ENCODE results near the gene CTBP2.
A peak's percentile ranks its signal among the peaks of the same experiment; 100 is the strongest.

CTBP2 gene

DNA sequence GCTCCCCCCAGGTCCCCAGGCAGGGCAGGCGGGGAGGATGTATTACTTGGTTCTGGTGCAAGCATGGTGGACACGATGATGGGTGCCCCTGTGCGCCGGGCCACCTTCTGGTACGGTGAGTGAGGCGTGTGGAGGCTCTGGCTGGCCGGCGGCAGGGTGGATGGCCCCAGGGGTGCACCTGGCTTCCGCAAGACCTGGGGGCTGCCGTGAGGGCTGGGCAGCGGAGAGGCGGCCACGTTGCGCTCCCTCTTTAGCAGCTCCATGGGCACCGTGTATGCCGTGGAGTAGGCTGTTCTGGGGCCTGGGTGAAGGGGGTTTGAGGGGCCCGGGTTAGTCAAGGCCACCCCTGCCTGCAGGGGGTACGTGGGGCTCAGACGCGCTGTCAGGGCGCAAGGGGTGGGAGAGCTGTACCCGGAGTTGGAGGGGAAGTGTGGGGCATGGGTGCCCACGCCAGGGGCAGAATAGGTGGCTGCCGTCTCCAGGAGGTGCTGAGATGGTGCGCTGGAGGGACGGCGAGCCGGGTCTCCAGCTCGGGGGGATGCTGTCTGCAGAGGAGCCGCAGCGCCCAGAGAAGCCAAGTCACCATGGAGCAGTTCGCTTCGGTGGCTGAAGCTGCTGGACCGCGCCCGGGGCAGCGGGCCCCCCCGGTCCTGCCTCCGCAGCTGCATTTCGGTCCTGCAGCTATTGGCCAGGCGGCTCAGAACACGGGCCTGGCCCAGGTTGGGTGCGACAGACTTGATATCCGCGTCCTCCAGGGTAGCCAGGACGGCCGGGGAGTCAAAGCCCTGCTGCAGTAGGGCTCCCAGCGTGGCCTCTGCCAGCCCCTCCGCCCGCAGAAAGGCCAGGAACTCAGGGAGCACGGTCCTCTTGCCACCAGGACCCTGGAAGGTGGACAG lies 134.1 kb downstream of the CTBP2 start:
- Histone ChIP-seq H3K36me3 (ENCODE audit: control insufficient read depth, insufficient read depth, low read length) (peaks cover 87% of the 10 kb centered on the region), H3K4me3 (ENCODE audit: extremely low read depth, insufficient read depth, low read length, poor library complexity, severe bottlenecking) (no peak overlapping the region), H3K4me1 (ENCODE audit: control insufficient read depth, insufficient read depth, low read length, poor library complexity, severe bottlenecking) (peaks cover 30% of the 10 kb centered on the region), H3K27ac (ENCODE audit: low read depth, low read length, severe bottlenecking) (no peak overlapping the region), H3K9me3 (ENCODE audit: control insufficient read depth, low read length) (no peaks in the 10 kb centered on the region)
- WGBS, 2 experiments (ENCODE audit: insufficient coverage in 2 of 2), result 94 to 97% methylated on average over 38 to 50 of the region's 51 CpGs

DNA sequence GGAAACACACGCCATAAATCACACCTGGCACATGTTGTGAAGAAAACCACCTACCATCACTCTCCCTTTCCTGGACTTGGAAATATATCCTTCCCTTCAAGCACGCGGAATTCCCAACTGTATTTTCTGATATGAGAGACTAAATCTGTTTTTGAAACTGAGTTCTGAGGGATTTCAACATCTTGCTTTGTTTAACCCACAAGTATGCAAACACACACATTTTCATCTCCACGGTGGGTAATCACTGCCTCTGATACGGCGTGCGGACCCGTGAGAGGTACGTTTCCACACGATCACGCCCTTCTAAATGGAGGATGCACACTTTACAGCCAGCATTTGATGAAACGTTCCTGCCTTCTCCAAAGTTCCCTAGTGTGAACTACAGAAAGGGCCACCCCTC lies 135.0 kb downstream of the CTBP2 start:
- Histone ChIP-seq H3K27ac (ENCODE audit: low read depth, low read length, severe bottlenecking) (no peak overlapping the region), H3K4me3 (ENCODE audit: extremely low read depth, insufficient read depth, low read length, poor library complexity, severe bottlenecking) (no peak overlapping the region), H3K4me1 (ENCODE audit: control insufficient read depth, insufficient read depth, low read length, poor library complexity, severe bottlenecking) (peaks cover 22% of the 10 kb centered on the region), H3K36me3 (ENCODE audit: control insufficient read depth, insufficient read depth, low read length) (peaks cover 87% of the 10 kb centered on the region), H3K9me3 (ENCODE audit: control insufficient read depth, low read length) (peaks cover 3% of the 10 kb centered on the region)
- WGBS, 2 experiments (ENCODE audit: insufficient coverage in 2 of 2), result 72 to 77% methylated on average over 10 of the region's 12 CpGs

DNA sequence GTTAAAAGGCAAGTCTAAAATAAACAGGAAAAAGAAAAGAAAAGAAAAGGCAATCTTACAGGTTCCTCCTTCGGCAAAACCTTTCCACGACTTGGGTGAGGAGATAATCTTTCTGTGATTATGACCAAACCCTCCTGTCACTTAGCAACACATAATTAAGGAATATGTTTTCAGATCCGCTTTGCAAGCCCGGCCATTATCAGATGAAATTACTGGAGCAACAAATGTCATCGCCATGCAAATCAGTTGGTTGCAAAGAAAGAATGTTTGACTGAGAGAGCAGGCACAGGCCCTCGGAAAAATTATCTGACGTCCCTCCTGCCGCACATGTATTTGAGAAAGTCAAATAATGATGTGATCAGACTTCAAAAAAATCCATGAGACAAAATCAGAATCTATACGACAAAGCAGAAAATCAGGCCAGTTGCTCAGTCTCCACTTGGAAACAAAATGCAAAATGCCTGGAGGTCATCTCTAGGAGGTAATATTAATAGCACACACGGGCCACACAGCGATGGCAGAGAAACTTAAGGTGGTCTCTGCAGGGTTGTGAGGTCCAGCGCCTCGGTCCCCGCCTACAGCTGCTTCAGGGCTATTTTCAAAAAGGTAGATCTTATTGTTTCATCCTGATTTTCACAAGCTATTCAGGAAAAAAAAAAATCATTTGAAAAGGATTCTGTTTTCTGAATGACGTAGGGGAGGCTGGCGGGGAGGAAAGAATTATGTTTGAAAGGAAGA lies 135.7 kb downstream of the CTBP2 start:
- H3K9me3 ChIP-seq (ENCODE audit: control insufficient read depth, low read length), result peaks cover 10% of the 10 kb centered on the region
- H3K4me3 ChIP-seq (ENCODE audit: extremely low read depth, insufficient read depth, low read length, poor library complexity, severe bottlenecking), result no peak overlapping the region
- 93 to 95% methylated on average over 10 to 13 of the region's 16 CpGs for WGBS, 2 experiments (ENCODE audit: insufficient coverage in 2 of 2)
- peaks cover 89% of the 10 kb centered on the region for H3K36me3 ChIP-seq (ENCODE audit: control insufficient read depth, insufficient read depth, low read length)
- H3K27ac ChIP-seq (ENCODE audit: low read depth, low read length, severe bottlenecking), result peak overlapping the region; percentile 16
- peaks cover 15% of the 10 kb centered on the region for H3K4me1 ChIP-seq (ENCODE audit: control insufficient read depth, insufficient read depth, low read length, poor library complexity, severe bottlenecking)

DNA sequence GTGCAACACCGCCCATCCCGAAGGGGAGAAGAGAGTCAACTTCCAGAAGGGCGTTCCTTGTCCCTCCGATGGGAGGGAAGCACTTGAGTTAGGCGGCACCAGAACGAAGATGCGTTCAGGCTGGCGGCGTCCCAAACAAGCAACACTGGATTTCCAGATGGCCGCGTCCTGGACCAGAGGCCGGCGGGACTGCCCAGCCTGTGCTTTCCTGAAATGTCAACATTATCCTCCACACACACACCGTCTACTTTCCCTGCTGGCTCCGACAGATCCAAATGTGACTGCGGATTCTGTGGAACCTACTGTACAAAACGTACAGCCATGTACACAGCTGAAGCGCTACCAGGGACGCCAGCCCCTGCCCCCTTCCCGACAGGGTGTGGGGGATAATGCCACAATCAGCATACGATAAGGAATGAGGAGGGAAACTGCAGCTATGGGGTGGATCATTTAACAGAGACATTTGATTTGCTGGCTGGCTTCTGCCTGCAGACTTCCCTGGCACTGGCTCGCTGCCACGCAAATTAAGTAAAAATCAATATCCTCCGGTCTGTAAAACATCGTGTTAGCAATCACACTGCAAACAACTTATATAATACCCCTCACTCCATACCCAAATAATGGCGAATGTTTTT lies 136.4 kb downstream of the CTBP2 start:
- Histone ChIP-seq H3K9me3 (ENCODE audit: control insufficient read depth, low read length) (peaks cover 13% of the 10 kb centered on the region), H3K4me1 (ENCODE audit: control insufficient read depth, insufficient read depth, low read length, poor library complexity, severe bottlenecking) (peaks cover 10% of the 10 kb centered on the region), H3K4me3 (ENCODE audit: extremely low read depth, insufficient read depth, low read length, poor library complexity, severe bottlenecking) (no peak overlapping the region), H3K27ac (ENCODE audit: low read depth, low read length, severe bottlenecking) (no peak overlapping the region), H3K36me3 (ENCODE audit: control insufficient read depth, insufficient read depth, low read length) (peaks cover 95% of the 10 kb centered on the region)
- WGBS, 2 experiments (ENCODE audit: insufficient coverage in 2 of 2), result 90 to 97% methylated on average over 10 to 25 of the region's 26 CpGs

DNA sequence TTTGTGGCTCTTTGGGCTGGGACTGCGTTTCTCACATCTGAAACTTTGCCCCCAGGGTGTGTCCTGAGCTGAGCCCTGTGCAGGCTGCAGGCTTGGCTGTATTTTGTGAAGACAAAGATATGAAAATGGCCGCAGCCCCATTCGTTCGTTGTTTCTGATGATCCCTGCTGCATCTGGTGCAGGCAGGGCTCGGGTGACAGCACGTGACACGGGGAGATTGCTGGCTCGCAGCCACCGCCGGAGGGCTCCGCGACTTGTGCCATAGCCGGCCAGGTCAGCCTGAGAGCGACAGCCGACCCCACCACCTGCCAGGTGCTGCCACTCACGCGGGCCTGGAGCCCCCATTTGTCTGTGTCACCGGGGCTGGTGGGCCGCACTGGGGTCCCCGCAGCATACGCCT lies 137.1 kb downstream of the CTBP2 start:
- WGBS, 2 experiments (ENCODE audit: insufficient coverage in 2 of 2), result 90 to 96% methylated on average over 20 to 21 of the region's 21 CpGs
- Histone ChIP-seq H3K9me3 (ENCODE audit: control insufficient read depth, low read length) (peaks cover 13% of the 10 kb centered on the region), H3K36me3 (ENCODE audit: control insufficient read depth, insufficient read depth, low read length) (peaks cover 94% of the 10 kb centered on the region), H3K4me1 (ENCODE audit: control insufficient read depth, insufficient read depth, low read length, poor library complexity, severe bottlenecking) (peaks cover 5% of the 10 kb centered on the region), H3K27ac (ENCODE audit: low read depth, low read length, severe bottlenecking) (no peak overlapping the region), H3K4me3 (ENCODE audit: extremely low read depth, insufficient read depth, low read length, poor library complexity, severe bottlenecking) (no peak overlapping the region)

DNA sequence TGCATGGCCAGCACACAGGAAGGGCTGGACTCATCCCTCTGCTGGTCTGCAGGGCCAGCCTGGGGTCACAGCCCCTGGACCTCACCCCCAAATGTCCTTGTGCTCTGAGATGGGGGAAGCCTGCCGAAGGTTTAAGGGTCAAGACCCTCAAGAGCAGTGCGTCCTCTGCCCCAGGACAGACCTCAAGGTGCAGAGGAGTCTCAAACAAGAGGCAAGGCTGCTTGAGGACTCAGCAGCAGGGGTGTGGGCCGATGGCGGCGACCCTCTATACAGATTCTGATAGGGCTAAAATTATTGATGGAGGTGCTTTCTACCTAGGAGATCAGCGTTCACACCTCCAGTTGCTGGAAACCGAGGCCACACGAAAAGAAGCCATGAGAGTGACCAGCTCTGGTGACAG lies 137.7 kb downstream of the CTBP2 start:
- Histone ChIP-seq H3K36me3 (ENCODE audit: control insufficient read depth, insufficient read depth, low read length) (peaks cover 93% of the 10 kb centered on the region), H3K4me1 (ENCODE audit: control insufficient read depth, insufficient read depth, low read length, poor library complexity, severe bottlenecking) (peaks cover 2% of the 10 kb centered on the region), H3K4me3 (ENCODE audit: extremely low read depth, insufficient read depth, low read length, poor library complexity, severe bottlenecking) (no peak overlapping the region), H3K27ac (ENCODE audit: low read depth, low read length, severe bottlenecking) (no peak overlapping the region), H3K9me3 (ENCODE audit: control insufficient read depth, low read length) (peaks cover 13% of the 10 kb centered on the region)
- 91 to 92% methylated on average over 8 of the region's 8 CpGs for WGBS, 2 experiments (ENCODE audit: insufficient coverage in 2 of 2)

DNA sequence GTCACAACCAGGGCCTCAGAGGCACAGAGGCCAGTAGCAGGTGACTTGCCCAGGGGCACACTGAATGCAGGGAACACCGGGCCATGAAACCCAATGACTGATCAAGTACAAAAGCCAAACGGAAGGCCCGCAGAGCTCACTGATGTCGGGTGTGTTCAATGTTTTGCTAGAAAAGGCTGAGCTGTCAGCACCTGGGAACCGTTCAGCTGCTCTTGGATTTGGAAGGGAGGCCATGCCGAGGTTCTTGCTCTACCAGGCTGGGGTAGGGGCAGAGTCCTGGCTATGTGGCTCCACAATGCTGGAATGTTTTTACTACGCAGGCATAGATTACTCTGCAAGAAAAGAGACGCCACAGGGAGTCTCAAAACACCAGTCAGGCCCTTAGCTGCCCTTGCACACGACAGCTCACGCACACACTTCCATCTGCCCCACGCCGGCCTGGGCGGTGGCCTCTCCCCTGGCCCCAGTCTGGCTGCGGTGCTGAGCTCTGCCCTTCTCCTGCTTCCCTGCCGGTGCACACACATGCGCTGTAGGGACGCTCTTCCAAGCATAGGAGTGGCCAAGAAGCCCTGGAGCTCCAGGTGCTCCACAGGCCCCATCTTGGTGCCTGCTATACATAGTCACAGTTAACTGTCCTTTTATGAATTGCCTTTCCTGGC lies 138.5 kb downstream of the CTBP2 start:
- Histone ChIP-seq H3K4me1 (ENCODE audit: control insufficient read depth, insufficient read depth, low read length, poor library complexity, severe bottlenecking) (peaks cover 2% of the 10 kb centered on the region), H3K36me3 (ENCODE audit: control insufficient read depth, insufficient read depth, low read length) (peaks cover 93% of the 10 kb centered on the region), H3K4me3 (ENCODE audit: extremely low read depth, insufficient read depth, low read length, poor library complexity, severe bottlenecking) (no peak overlapping the region), H3K9me3 (ENCODE audit: control insufficient read depth, low read length) (peaks cover 13% of the 10 kb centered on the region), H3K27ac (ENCODE audit: low read depth, low read length, severe bottlenecking) (no peak overlapping the region)
- 90 to 92% methylated on average over 17 of the region's 17 CpGs for WGBS, 2 experiments (ENCODE audit: insufficient coverage in 2 of 2)

DNA sequence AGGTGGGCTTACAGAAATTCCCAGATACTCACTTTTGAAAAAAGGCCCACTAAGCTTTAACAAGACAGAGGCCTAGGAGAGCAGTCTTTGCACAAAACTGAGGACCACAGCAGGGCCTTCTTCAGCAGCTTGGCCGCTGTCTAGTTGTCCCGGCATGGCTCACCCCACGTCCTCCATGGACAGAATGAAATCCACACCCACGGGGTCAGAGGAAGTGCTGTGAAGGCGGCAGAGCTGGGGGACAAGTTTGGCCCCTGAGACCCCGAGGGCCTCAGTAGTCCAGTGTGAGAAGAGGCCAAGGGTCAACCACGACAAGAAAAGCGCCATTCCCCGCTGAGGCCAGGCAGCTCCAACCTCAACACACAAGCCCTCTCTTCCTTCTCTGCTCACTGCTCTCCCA lies 139.5 kb downstream of the CTBP2 start:
- peaks cover 91% of the 10 kb centered on the region for H3K36me3 ChIP-seq (ENCODE audit: control insufficient read depth, insufficient read depth, low read length)
- H3K4me3 ChIP-seq (ENCODE audit: extremely low read depth, insufficient read depth, low read length, poor library complexity, severe bottlenecking), result no peak overlapping the region
- no peak overlapping the region for H3K27ac ChIP-seq (ENCODE audit: low read depth, low read length, severe bottlenecking)
- H3K4me1 ChIP-seq (ENCODE audit: control insufficient read depth, insufficient read depth, low read length, poor library complexity, severe bottlenecking), result peaks cover 2% of the 10 kb centered on the region
- peaks cover 13% of the 10 kb centered on the region for H3K9me3 ChIP-seq (ENCODE audit: control insufficient read depth, low read length)
- WGBS, 2 experiments (ENCODE audit: insufficient coverage in 2 of 2), result 90 to 98% methylated on average over 7 to 9 of the region's 9 CpGs

DNA sequence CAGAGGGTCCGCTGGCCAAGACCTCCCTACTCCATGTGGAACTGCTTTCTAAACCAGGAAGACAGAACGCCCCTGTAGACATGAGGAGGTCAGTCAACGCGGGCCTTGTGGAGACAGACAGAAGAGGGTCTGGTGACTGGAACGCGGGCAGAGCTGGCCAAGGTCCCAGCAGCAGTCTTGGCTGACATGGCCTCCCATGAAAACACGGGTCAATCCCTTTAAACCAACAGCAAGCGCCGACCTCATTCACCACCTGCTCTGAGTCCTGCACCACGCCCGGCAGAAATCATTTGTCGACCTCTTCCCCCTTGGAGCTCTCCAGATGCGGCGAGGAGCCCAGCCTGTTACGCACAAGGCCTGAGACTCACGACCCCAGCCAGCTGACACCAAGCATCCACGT lies 140.0 kb downstream of the CTBP2 start:
- Histone ChIP-seq H3K9me3 (ENCODE audit: control insufficient read depth, low read length) (peaks cover 13% of the 10 kb centered on the region), H3K4me1 (ENCODE audit: control insufficient read depth, insufficient read depth, low read length, poor library complexity, severe bottlenecking) (peaks cover 2% of the 10 kb centered on the region), H3K27ac (ENCODE audit: low read depth, low read length, severe bottlenecking) (no peak overlapping the region), H3K36me3 (ENCODE audit: control insufficient read depth, insufficient read depth, low read length) (peaks cover 90% of the 10 kb centered on the region), H3K4me3 (ENCODE audit: extremely low read depth, insufficient read depth, low read length, poor library complexity, severe bottlenecking) (no peak overlapping the region)
- 91 to 98% methylated on average over 9 to 17 of the region's 17 CpGs for WGBS, 2 experiments (ENCODE audit: insufficient coverage in 2 of 2)

DNA sequence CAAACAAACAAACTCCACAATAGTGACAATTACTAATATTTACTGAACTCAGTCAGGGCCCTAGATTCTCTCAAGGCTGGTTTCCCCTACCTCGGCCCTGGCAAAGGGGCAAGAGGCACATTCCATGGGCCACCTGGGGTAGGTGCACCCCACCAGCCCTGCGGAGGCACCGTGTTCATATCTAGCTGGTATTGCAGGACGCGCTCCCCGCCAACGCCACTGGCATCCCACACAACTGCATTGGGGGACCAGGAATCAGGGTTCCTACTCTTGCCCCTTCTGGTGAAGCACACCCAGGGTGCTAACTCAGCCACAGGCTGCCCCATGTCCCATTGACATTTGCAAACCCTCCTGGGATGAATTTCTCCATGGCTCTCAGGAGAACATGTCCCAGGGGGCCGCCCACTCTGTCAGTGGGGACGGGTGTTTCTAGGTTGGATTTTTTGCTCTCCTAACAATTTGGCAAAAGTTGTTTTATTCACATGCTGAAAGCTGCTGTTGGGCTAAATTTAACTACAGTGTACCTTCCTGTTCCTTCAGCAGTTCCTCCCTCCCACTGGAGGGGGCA lies 141.7 kb downstream of the CTBP2 start:
- peaks cover 13% of the 10 kb centered on the region for H3K9me3 ChIP-seq (ENCODE audit: control insufficient read depth, low read length)
- H3K4me1 ChIP-seq (ENCODE audit: control insufficient read depth, insufficient read depth, low read length, poor library complexity, severe bottlenecking), result peaks cover 2% of the 10 kb centered on the region
- H3K27ac ChIP-seq (ENCODE audit: low read depth, low read length, severe bottlenecking), result no peak overlapping the region
- WGBS, 2 experiments (ENCODE audit: insufficient coverage in 2 of 2), result 95 to 98% methylated on average over 9 of the region's 9 CpGs
- H3K4me3 ChIP-seq (ENCODE audit: extremely low read depth, insufficient read depth, low read length, poor library complexity, severe bottlenecking), result no peak overlapping the region
- peaks cover 86% of the 10 kb centered on the region for H3K36me3 ChIP-seq (ENCODE audit: control insufficient read depth, insufficient read depth, low read length)

All from mesodermal cell (in vitro differentiated cells).